HG02885 (cell line): ENCODE results near the gene THSD7A.

Experiments
- ATAC-seq: cut with Tn5 transposase; IDR thresholded peaks from one replicate; pipeline ENCODE4 v1.9.1; 2021; ENCODE audit warnings: mild to moderate bottlenecking; ENCODE audit not compliant: unreplicated experiment, poor library complexity

Gene THSD7A

DNA sequence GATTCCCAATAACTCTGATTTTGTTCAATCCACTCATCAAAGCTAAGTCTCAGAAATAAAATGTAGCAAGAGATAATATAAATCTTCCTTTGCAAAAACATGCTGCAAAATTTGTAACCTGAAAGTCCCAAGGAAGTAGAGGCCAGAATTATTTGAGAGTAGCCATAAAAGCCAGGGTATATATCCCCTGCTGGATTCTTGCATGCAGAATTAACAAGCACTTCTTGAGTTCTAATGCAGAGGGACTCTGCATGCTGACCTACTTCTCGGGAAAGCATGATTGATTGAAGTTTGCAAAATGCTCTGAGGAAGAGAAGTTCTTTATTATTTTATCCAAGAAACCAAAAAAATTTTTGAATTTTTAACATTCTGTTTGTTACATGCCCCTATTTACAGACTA is 121.6 kb downstream of the THSD7A start:
- no peak for ATAC-seq

DNA sequence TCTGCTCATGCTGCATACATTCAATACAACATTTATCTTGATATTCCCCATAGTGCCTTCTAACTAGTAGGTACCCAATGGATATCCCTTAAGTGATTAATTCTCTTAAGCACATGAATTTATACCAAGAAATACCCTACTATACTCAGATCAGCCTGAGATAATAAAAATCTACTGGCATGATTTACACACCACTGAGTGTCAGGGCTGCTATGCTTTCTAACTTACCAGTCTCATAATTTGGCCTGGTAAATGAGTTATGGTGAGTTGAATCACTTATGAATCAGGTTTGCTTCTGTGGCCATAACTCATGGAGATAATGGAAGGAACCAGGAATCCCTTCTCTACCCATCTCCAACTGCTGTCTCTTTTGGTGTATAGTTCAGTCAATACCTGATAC is 122.8 kb downstream of the THSD7A start:
- ATAC-seq: no peak

DNA sequence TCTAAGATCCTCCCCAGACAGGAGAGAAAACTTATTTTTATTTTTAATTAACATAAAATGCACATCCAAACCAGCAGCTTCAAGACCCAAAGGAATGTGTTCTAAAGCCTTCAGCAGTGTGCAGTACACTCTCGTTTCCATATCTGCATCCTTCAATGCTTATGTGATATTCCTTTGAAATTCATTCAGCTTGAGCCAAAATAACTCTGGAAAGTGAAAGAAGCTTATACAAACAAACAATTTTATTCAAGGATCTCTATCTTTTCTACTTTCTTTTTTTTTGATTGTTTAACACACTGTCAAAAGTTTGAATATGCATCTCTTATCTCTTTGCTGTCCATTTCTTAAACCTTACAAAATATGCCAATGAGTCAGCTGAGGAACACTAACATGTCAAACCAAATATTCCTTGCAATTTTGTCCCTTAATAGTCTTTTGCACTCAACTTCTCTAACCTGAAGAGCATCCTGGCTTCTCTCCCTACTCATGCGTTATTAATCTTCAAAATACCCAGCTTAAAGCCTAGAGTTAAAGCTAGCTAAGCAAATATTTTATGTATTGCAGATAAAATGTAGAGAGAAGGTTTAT is 124.3 kb downstream of the THSD7A start:
- ATAC-seq: no peak

GRCh38 chr7:11706666-11707605 is 125.1 kb downstream of the THSD7A start:
- ATAC-seq: no peak

- no peak for ATAC-seq
Measured at GRCh38 chr7:11703829-11704228, 128.2 kb downstream of the THSD7A start.

DNA sequence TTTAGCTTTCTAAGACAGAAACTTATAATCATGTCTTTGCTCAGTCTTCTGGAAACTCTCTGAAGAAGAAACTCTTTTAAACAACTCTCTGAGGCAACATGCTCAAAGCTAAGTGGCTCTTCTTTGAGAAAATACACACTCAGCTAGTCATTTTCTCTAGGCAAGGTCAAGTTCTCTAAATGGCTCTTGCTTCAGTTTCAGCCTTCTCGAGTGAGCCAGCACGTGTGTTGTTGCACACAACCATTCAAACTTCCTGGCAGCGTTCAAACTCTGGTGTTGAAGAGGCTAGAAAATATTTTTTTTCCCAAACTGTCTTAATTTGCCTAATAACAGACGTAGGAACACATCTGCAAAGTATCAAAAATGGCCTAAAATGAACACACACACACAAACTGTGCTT is 129.1 kb downstream of the THSD7A start:
- no peak for ATAC-seq

DNA sequence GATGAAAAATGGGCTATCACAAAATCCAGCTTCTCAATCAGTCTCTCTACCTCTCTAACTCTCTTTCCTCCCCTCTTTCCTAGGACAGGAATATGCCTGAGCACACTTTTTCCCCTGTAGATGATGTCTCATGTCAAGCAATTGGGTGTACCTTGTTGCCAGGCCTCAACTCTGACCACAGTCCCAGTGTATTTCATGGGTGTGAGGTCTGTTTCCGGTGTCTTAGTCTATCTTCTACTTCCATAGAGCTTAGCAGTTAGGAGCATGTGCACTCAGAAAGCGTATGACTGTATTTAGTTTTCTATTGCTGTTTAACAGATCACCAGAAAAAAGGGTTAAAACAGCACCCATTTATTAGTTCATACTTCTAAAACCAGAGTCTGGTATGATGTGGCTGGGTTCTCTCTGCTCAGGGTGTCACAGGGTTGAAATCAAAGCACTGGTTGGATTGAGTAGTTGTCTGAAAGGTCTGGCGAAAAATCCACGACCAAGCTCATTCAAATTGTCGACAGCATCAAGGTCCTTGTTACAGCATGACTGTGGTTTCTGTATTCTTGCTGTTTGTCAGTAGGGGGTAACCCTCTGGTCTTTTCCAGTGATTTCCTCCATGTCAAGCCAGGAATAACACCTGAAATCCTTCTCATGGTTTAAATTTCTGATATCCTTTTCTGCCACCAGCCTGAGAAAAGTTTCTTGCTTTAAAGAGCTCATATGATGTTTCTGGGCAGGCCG is 130.0 kb downstream of the THSD7A start:
- ATAC-seq: no peak

- ATAC-seq: peak; percentile 50
Measured at GRCh38 chr7:11699666-11700065, 132.3 kb downstream of the THSD7A start.

- no peak for ATAC-seq
Measured at GRCh38 chr7:11698384-11698871, 133.6 kb downstream of the THSD7A start.

DNA sequence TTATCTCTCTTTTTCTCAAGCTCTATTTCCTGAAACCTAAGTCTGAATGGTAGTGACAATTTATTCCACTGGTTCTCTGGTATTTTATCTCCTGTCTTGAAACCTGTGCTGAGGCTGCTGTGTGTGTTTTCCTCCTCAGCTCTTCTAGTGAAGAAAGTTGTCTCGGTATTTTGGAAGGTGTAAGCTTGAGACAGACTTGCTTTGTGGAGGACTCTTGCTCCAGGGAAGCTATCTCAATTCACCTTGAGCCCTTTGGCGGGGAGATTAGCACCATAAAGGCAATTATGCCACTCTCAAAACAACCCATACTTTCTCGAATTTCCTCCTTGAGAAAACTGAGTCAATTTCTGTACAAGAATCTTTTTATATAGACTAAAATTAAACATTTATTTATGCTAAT is 141.6 kb downstream of the THSD7A start:
- ATAC-seq: no peak

GRCh38 chr7:11689096-11689495 is 142.9 kb downstream of the THSD7A start:
- no peak for ATAC-seq

DNA sequence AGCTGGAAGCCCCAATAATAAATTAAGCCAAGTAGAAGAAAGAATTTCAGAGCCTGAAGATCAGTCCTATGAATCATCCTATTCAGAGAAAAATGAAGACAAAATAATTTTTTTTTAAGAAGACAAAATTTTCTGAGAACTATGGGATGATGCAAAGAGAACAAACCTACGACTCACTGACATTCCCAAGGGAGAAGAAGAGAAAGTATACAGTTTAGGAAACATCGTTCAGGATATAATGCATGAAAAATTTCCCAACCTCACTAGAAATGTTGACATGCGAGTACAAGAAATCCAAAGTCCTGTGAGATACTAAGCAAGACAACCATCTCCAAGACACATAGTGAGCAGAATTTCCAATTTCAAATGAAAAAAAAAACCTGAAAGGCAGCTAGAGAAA is 150.5 kb downstream of the THSD7A start:
- no peak for ATAC-seq

DNA sequence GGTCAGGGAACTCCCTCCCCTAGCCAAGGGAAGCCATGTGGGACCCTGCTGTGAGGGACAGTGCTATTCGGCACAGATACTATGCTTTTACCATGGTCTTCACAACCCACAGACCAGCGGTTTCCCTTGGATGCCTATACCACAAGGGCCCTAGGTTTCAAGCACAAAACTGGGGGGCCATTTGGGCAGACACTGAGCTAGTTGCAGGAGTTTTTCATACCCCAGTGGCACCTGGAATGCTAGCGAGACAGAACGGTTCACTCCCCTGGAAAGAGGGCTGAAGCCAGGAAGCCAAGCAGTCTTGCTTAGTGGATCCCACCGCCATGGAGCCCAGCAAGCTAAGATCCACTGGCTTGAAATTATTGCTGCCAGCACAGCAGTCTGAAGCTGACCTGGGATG is 156.8 kb downstream of the THSD7A start:
- no peak for ATAC-seq

DNA sequence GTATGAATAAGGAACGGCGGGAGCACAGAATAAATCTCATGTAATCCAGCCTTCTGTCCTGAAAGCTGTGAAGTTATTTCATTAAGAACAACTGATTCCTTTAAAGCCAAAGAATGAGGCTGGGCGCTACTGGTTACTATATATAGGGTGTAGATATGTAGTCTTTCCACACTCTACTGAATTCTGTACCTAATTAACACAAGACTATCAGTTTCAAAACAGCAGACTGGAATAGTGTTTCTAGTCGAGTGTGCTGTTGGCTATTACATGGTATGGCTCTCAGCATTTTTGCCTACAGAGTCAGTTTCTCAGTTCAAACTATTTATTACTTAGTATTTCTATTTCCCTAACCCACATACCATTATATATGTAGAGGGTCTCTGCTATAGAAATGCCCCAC is 163.3 kb downstream of the THSD7A start:
- no peak for ATAC-seq

- no peak for ATAC-seq
Measured at GRCh38 chr7:11667810-11668185, 164.2 kb downstream of the THSD7A start.

DNA sequence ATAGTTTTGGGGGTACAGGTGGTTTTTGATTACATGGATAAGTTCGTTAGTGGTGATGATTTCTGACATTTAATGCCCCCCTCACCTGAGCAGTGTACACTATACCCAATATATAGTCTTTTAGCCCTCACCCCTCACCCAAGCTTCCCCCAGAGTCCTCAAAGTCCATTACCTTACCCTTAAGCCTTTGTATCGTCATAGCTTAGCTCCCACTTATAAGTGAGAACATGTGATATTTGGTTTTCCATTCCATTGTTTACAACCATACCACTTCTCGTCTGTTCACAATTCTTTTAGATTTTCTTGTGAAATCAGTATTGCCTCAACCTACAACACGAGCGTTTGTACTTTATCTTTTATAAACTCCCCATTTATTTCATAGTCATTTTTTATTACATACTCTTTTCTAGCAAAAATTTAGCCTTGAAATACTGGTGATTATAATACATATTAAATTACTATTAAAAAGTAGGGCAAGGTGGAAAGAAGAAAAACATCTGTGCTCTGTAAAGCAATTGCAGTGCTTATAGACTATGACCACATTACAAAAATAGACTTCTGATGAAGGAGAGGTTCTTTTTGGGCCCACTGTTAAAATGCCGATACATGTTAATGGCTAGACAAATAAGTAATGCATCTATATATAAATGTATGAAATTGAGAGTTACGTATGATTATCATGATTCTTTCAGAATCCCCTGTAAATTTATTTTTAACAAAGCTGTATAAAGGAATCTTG is 164.8 kb downstream of the THSD7A start:
- no peak for ATAC-seq

GRCh38 chr7:11665357-11665756 is 166.6 kb downstream of the THSD7A start:
- no peak for ATAC-seq

DNA sequence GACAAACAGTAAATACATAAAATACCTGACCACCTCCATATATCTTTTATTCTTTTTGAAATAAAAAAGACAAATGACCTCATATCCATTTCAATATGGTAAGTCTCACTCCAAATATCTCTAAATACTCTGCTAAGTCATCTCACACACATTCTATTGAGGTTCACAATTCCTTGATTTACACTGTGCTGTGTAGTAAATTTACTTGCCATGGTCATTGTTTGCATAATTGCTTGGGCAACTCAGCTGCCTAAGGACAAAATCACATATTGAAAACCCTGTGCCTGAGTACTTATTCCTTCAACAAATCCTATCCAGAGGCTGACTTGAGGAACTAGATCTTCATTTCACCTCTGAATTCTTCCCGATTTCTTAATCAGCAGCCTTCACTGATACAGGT is 176.4 kb downstream of the THSD7A start:
- ATAC-seq: no peak

DNA sequence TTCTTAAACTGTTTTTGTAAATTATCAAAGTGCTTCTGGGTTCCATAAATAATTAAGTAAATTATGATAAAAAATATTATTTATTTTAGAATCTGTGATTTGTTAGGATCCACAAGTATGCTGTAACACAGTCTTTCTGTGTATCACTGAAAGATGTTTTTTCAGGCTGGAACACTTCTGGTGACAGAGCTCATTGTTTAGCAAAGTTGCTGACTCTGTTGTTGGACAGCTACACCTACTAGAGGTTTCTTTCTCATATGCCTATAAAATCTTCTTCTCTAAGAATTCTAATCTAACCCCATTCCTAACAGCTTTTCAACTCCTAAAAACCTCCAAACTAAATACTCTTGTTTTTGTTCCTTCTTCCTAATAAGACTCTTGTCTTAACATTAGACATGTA is 176.8 kb downstream of the THSD7A start:
- ATAC-seq: no peak

- ATAC-seq: peak; percentile 81
Measured at GRCh38 chr7:11650500-11650899, 181.5 kb downstream of the THSD7A start.
